HEK293 (cell line): ENCODE measurements around the gene ITSN1.

Source experiments
- CTCF ChIA-PET: fragments of 350-600 bp; formaldehyde crosslinking; extraction: SDS; loops from one replicate; lab custom pipeline; 2021; ENCODE audit warnings: antibody characterized with exemption; lab: Yijun Ruan, JAX
- POLR2A ChIA-PET: fragments of 300-600 bp; formaldehyde crosslinking; extraction: SDS; loops from one replicate; lab custom pipeline; 2020; ENCODE audit warnings: antibody characterized with exemption, inconsistent platforms; lab: Yijun Ruan, JAX
- H3K27ac ChIP-seq: fragments of 200-500 bp; sonication (Bioruptor generic); 2 replicates; pipeline ENCODE4 v1.5.1; 2014; ENCODE audit warnings: low read depth, low read length, control low read depth, inconsistent platforms; ENCODE audit errors: extremely low read depth
- H3K36me3 ChIP-seq, 2 experiments: fragments of 200-500 bp in 1 of 2; sonication (Bioruptor generic) in 1 of 2; 1 replicate in 1 of 2; 2 replicates in 1 of 2; pipeline ENCODE4 v1.5.1; 2014 to 2017; ENCODE audit warnings: inconsistent platforms in 2 of 2, low read length in 2 of 2; ENCODE audit not compliant: control insufficient read depth in 2 of 2, insufficient read depth in 1 of 2
- H3K4me1 ChIP-seq: fragments of 200-500 bp; sonication (Bioruptor generic); 2 replicates; pipeline ENCODE4 v1.5.1; 2014; ENCODE audit warnings: mild to moderate bottlenecking, low read length, inconsistent platforms; ENCODE audit not compliant: control insufficient read depth, insufficient read depth
- H3K4me3 ChIP-seq: 2 replicates; pipeline ENCODE4 v1.5.1; 2011; ENCODE audit warnings: low read depth, mild to moderate bottlenecking, control low read depth, low read length, moderate library complexity
- H3K9me3 ChIP-seq: fragments of 200-500 bp; sonication (Bioruptor generic); 2 replicates; pipeline ENCODE4 v1.5.1; 2014; ENCODE audit warnings: low read depth, low read length, inconsistent platforms; ENCODE audit not compliant: control insufficient read depth, insufficient read depth
- KLF7 ChIP-seq: fragments of 450-650 bp; formaldehyde crosslinking; IDR thresholded peaks from 2 replicates; pipeline ENCODE4 v1.5.1; 2016; ENCODE audit warnings: missing biosample characterization, missing genetic modification characterization, borderline replicate concordance
- PBX3 ChIP-seq: sonication (generic); formaldehyde crosslinking; IDR thresholded peaks from 2 replicates; pipeline ENCODE4 v1.8.1; 2022; ENCODE audit warnings: mild to moderate bottlenecking, moderate library complexity, missing genetic modification reagents
- ZBTB21 ChIP-seq: fragments of 450-650 bp; formaldehyde crosslinking; IDR thresholded peaks from 2 replicates; pipeline ENCODE4 v1.5.1; 2017; ENCODE audit warnings: missing biosample characterization, missing genetic modification characterization
- ZBTB44 ChIP-seq: fragments of 450-650 bp; IDR thresholded peaks from 2 replicates; pipeline ENCODE4 v1.5.1; 2018; ENCODE audit warnings: missing biosample characterization, mild to moderate bottlenecking, missing genetic modification characterization
- ZBTB49 ChIP-seq: fragments of 450-650 bp; formaldehyde crosslinking; IDR thresholded peaks from 2 replicates; pipeline ENCODE4 v1.5.1; 2016; ENCODE audit warnings: missing biosample characterization, missing genetic modification characterization, low read depth
- ZNF146 ChIP-seq: fragments of 450-650 bp; formaldehyde crosslinking; IDR thresholded peaks from 2 replicates; pipeline ENCODE4 v1.5.1; 2016; ENCODE audit warnings: missing biosample characterization, missing genetic modification characterization
- ZNF2 ChIP-seq: fragments of 450-650 bp; formaldehyde crosslinking; IDR thresholded peaks from 2 replicates; pipeline ENCODE4 v1.5.1; 2016; ENCODE audit warnings: missing biosample characterization, missing genetic modification characterization
- ZNF239 ChIP-seq: fragments of 450-650 bp; formaldehyde crosslinking; IDR thresholded peaks from 2 replicates; pipeline ENCODE4 v1.5.1; 2016; ENCODE audit warnings: missing biosample characterization, missing genetic modification characterization
- ZNF274 ChIP-seq, 2 experiments: fragments of 200-500 bp in 1 of 2; fragments of 450-650 bp in 1 of 2; sonication (Bioruptor generic) in 1 of 2; formaldehyde crosslinking in 1 of 2; IDR thresholded peaks; 2 replicates each; pipeline versions ENCODE4 v1.5.1 to v1.6.1; 2014 to 2016; ENCODE audit warnings: borderline replicate concordance in 1 of 2, inconsistent platforms in 1 of 2, low read length in 1 of 2, missing biosample characterization in 1 of 2, missing genetic modification characterization in 1 of 2
- ZNF292 ChIP-seq: fragments of 450-650 bp; formaldehyde crosslinking; IDR thresholded peaks from 2 replicates; pipeline ENCODE4 v1.5.1; 2016; ENCODE audit warnings: low read depth, missing biosample characterization, missing genetic modification characterization, borderline replicate concordance
- ZNF302 ChIP-seq: fragments of 450-650 bp; formaldehyde crosslinking; IDR thresholded peaks from 2 replicates; pipeline ENCODE4 v1.5.1; 2016; ENCODE audit warnings: missing biosample characterization, missing genetic modification characterization, low read depth
- ZNF354C ChIP-seq: fragments of 450-650 bp; formaldehyde crosslinking; IDR thresholded peaks from 2 replicates; pipeline ENCODE4 v1.5.1; 2016; ENCODE audit warnings: missing biosample characterization, missing genetic modification characterization, low read depth, borderline replicate concordance
- ZNF416 ChIP-seq: fragments of 450-650 bp; formaldehyde crosslinking; IDR thresholded peaks from 2 replicates; pipeline ENCODE4 v1.5.1; 2016; ENCODE audit warnings: missing biosample characterization, missing genetic modification characterization
- ZNF48 ChIP-seq: fragments of 450-650 bp; formaldehyde crosslinking; IDR thresholded peaks from 2 replicates; pipeline ENCODE4 v1.5.1; 2016; ENCODE audit warnings: missing biosample characterization, missing genetic modification characterization
- ZNF518A ChIP-seq: fragments of 450-650 bp; formaldehyde crosslinking; conservative IDR thresholded peaks from 2 replicates; pipeline ENCODE4 v1.5.1; 2016; ENCODE audit warnings: low read depth, missing biosample characterization, missing genetic modification characterization
- ZNF521 ChIP-seq: fragments of 450-650 bp; formaldehyde crosslinking; IDR thresholded peaks from 2 replicates; pipeline ENCODE4 v1.5.1; 2017; ENCODE audit warnings: missing biosample characterization, mild to moderate bottlenecking, missing genetic modification characterization
- ZNF529 ChIP-seq: fragments of 450-650 bp; formaldehyde crosslinking; IDR thresholded peaks from 2 replicates; pipeline ENCODE4 v1.5.1; 2017; ENCODE audit warnings: missing genetic modification characterization, missing biosample characterization; ENCODE audit not compliant: insufficient replicate concordance
- ZNF623 ChIP-seq: fragments of 450-650 bp; formaldehyde crosslinking; IDR thresholded peaks from 2 replicates; pipeline ENCODE4 v1.5.1; 2016; ENCODE audit warnings: missing biosample characterization, missing genetic modification characterization
- ZNF624 ChIP-seq: fragments of 450-650 bp; formaldehyde crosslinking; IDR thresholded peaks from 2 replicates; pipeline ENCODE4 v1.5.1; 2017; ENCODE audit warnings: missing biosample characterization, missing genetic modification characterization
- ZNF704 ChIP-seq: fragments of 450-650 bp; formaldehyde crosslinking; IDR thresholded peaks from 2 replicates; pipeline ENCODE4 v1.5.1; 2016; ENCODE audit warnings: missing biosample characterization, missing genetic modification characterization
- ZNF785 ChIP-seq: fragments of 450-650 bp; formaldehyde crosslinking; IDR thresholded peaks from 2 replicates; pipeline ENCODE4 v1.5.1; 2016; ENCODE audit warnings: missing biosample characterization, missing genetic modification characterization
- ZNF791 ChIP-seq: fragments of 450-650 bp; formaldehyde crosslinking; IDR thresholded peaks from 2 replicates; pipeline ENCODE4 v1.5.1; 2016; ENCODE audit warnings: missing biosample characterization, missing genetic modification characterization
- ZNF837 ChIP-seq: fragments of 450-650 bp; formaldehyde crosslinking; IDR thresholded peaks from 2 replicates; pipeline ENCODE4 v1.5.1; 2016; ENCODE audit warnings: missing biosample characterization, missing genetic modification characterization
- ZSCAN5A ChIP-seq: fragments of 450-650 bp; formaldehyde crosslinking; IDR thresholded peaks from 2 replicates; pipeline ENCODE4 v1.5.1; 2016; ENCODE audit warnings: missing biosample characterization, missing genetic modification characterization

Gene ITSN1

GRCh38 chr21:33753886-33754285 lies 111.6 kb downstream of the ITSN1 start:
- no peaks in the 10 kb centered on the region for H3K4me1 ChIP-seq
- H3K27ac ChIP-seq = no peak overlapping the region
- TF ChIP-seq ZBTB44 (tag by site-specific recombination) = no peak
- no peak for TF ChIP-seq PBX3 (CRISPR knock-in tag)
- TF ChIP-seq ZNF785 (tag by site-specific recombination) = no peak
- no peak for TF ChIP-seq ZNF529 (tag by site-specific recombination)
- no peak for TF ChIP-seq KLF7 (tag by site-specific recombination)
- no peak for TF ChIP-seq ZNF837 (tag by site-specific recombination)
- no peak for TF ChIP-seq ZNF704
- TF ChIP-seq ZNF624 (tag by site-specific recombination) = no peak
- no peak for TF ChIP-seq ZBTB21 (tag by site-specific recombination)
- TF ChIP-seq ZNF302 (tag by site-specific recombination) = no peak
- TF ChIP-seq ZNF623 = no peak
- no peak for TF ChIP-seq ZNF521
- no peak for TF ChIP-seq ZNF292 (tag by site-specific recombination)
- TF ChIP-seq ZNF2 = no peak
- no peak for TF ChIP-seq ZSCAN5A (tag by site-specific recombination)
- TF ChIP-seq ZBTB49 (tag by site-specific recombination) = no peak
- TF ChIP-seq ZNF354C = no peak
- no peak for TF ChIP-seq ZNF791 (tag by site-specific recombination)
- no peak for TF ChIP-seq ZNF146 (tag by site-specific recombination)
- no peak for TF ChIP-seq ZNF416
- TF ChIP-seq, all 188 proteins: peak for 0
- peaks cover 0 to 3% of the 10 kb centered on the region in 2 experiments for H3K36me3 ChIP-seq
- ChIA-PET POLR2A (no interaction called here), CTCF (no interaction called here)
- no peak overlapping the region for H3K4me3 ChIP-seq
- H3K9me3 ChIP-seq = no peaks in the 10 kb centered on the region

- H3K4me3 ChIP-seq = no peak overlapping the region
- peaks cover 0 to 3% of the 10 kb centered on the region in 2 experiments for H3K36me3 ChIP-seq
- H3K4me1 ChIP-seq = no peaks in the 10 kb centered on the region
- H3K27ac ChIP-seq = no peak overlapping the region
- H3K9me3 ChIP-seq = no peaks in the 10 kb centered on the region
- ChIA-PET POLR2A (no interaction called here), CTCF (no interaction called here)
- no peak for TF ChIP-seq ZNF239 (tag by site-specific recombination)
- no peak for TF ChIP-seq ZNF274 (IDR thresholded peaks at IDR 0.05; ENCODE audit: low read length)
- no peak for TF ChIP-seq ZNF274 (tag by site-specific recombination; IDR thresholded peaks at IDR 0.05; ENCODE audit: borderline replicate concordance)
- TF ChIP-seq ZNF416 = no peak
- no peak for TF ChIP-seq ZNF518A (tag by site-specific recombination)
- no peak for TF ChIP-seq ZNF48 (tag by site-specific recombination)
Measured at GRCh38 chr21:33754481-33754880, 112.2 kb downstream of the ITSN1 start.
